Heart left ventricle (tissue), 13 donors: ENCODE results near the gene UGT2A2.

Experiments
- CTCF ChIP-seq, 12 donors: fragments of 200-600 bp; sonication (generic) in 4 of 12; IDR thresholded peaks; one replicate each; pipeline versions ENCODE4 v1.5.0 to v1.8.0; 2018 to 2022; ENCODE audit warnings: antibody characterized with exemption in 12 of 12, mild to moderate bottlenecking in 5 of 12
- POLR2A ChIP-seq, 2 donors: fragments of 450-650 bp; IDR thresholded peaks; one replicate each; pipeline ENCODE4 v1.6.1; 2017; ENCODE audit warnings: antibody characterized with exemption in 2 of 2, mild to moderate bottlenecking in 2 of 2, moderate library complexity in 2 of 2
- donor health status: ischemic (EF 13 %, LVEDD 7.1; RV severe dilation, severe dysfunction).
- donor health status: DM: no; HTN: yes; CAD: no.
- donor health status: DM: no; HTN: no; CAD: no.
- donor health status: ischemic (EF 25% LVEDD 6.9; RV normal size, moderate dysfunction).
- donor health status: ischemic (EF 25% LVEDD 5.7; RV mildly dilated, moderate dysfunction).
- donor health status: ischemic (EF 35%, LVEDD 5.7; RV mildly dilated, moderate dysfunction).
- donor health status: nonischemic (EF 11% LVEDD 7.7; RV severe dilation, severe dysfunction).
- donor health status: DM: yes; HTN: yes; CAD: no.
- donor health status: PGD.
- donor health status: ischemic (EF 29% LVEDD 5.4; RV normal size, mild dysfunction).
- donor health status: nonischemic (EF 23%, LVEDD 6.1; RV moderate dilation, normal function).

- TF ChIP-seq CTCF (IDR thresholded peaks at IDR 0.05) (no peak), POLR2A (IDR thresholded peaks at IDR 0.05) (no peak)
Observed at GRCh38 chr4:69649629-69650028, 10.2 kb upstream of the UGT2A2 start.
